Skeletal muscle tissue (tissue), 4 donors: ENCODE results near the gene ELMO1. TPM values are rescaled to one million over a fixed set of nuclear protein-coding genes. Genes with fewer than 3 reads are reported as not detected.

ENCODE experiments used
- H3K27ac ChIP-seq: one replicate; pipeline ENCODE4 v1.7.0; 2013; ENCODE audit warnings: mild to moderate bottlenecking, low read depth, low read length, inconsistent platforms
- H3K27me3 ChIP-seq, 3 donors: one replicate each; pipeline ENCODE4 v1.7.0; 2013; ENCODE audit warnings: low read length in 3 of 3; ENCODE audit not compliant: control insufficient read depth in 3 of 3, insufficient read depth in 3 of 3
- H3K36me3 ChIP-seq, 3 donors: one replicate each; pipeline ENCODE4 v1.7.0; 2013; ENCODE audit warnings: low read length in 3 of 3; ENCODE audit not compliant: control insufficient read depth in 3 of 3, insufficient read depth in 3 of 3
- H3K4me1 ChIP-seq, 3 donors: one replicate each; pipeline ENCODE4 v1.7.0; 2013; ENCODE audit warnings: low read length in 3 of 3, mild to moderate bottlenecking in 3 of 3; ENCODE audit not compliant: control insufficient read depth in 3 of 3, insufficient read depth in 3 of 3
- H3K4me3 ChIP-seq, 3 donors: one replicate each; pipeline ENCODE4 v1.7.0; 2013; ENCODE audit warnings: low read length in 3 of 3
- H3K9ac ChIP-seq, 3 donors: one replicate each; pipeline ENCODE4 v1.7.0; 2013; ENCODE audit warnings: low read length in 3 of 3, mild to moderate bottlenecking in 3 of 3, moderate library complexity in 2 of 3, low read depth in 1 of 3
- H3K9me3 ChIP-seq, 3 donors: one replicate each; pipeline ENCODE4 v1.7.0; 2013; ENCODE audit warnings: low read length in 3 of 3; ENCODE audit not compliant: control insufficient read depth in 3 of 3
- total RNA-seq: library from RNA; depleted of rRNA; stranded (reverse); fragments of >200 nt; gene quantifications from one replicate; pipeline ENCODE4 v1.2.3, GENCODE V29; 2014
- donor health status: Osteomylitis.

The ELMO1 gene
- total RNA-seq, 1 donor from 2014 or later: 52.7 TPM

- H3K9me3 ChIP-seq: no peaks in the 10 kb centered on the region
- no peak overlapping the region for H3K9ac ChIP-seq
- no peaks in the 10 kb centered on the region for H3K27me3 ChIP-seq
- no peaks in the 10 kb centered on the region for H3K36me3 ChIP-seq
- peak overlapping the region; percentile 30 for H3K27ac ChIP-seq
- H3K4me3 ChIP-seq: no peak overlapping the region
- peaks cover 0 to 2% (median 0%) of the 10 kb centered on the region in 3 donors for H3K4me1 ChIP-seq
Observed at GRCh38 chr7:37342688-37343471, 105.8 kb downstream of the ELMO1 start.

GRCh38 chr7:37342176-37342687, 106.4 kb downstream of the ELMO1 start:
- Histone ChIP-seq H3K9ac (no peak overlapping the region), H3K27ac (no peak overlapping the region), H3K27me3 (no peaks in the 10 kb centered on the region), H3K4me3 (no peak overlapping the region), H3K9me3 (no peaks in the 10 kb centered on the region), H3K4me1 (peaks cover 0 to 2% (median 0%) of the 10 kb centered on the region in 3 donors), H3K36me3 (no peaks in the 10 kb centered on the region)

- Histone ChIP-seq H3K9me3 (no peaks in the 10 kb centered on the region), H3K27ac (no peak overlapping the region), H3K4me3 (no peak overlapping the region), H3K27me3 (no peaks in the 10 kb centered on the region), H3K36me3 (no peaks in the 10 kb centered on the region), H3K9ac (no peak overlapping the region), H3K4me1 (peaks cover 0 to 2% (median 0%) of the 10 kb centered on the region in 3 donors)
Observed at GRCh38 chr7:37341033-37341630, 107.5 kb downstream of the ELMO1 start.

- Histone ChIP-seq H3K9ac (no peak overlapping the region), H3K36me3 (no peaks in the 10 kb centered on the region), H3K4me1 (no peaks in the 10 kb centered on the region), H3K9me3 (no peaks in the 10 kb centered on the region), H3K27me3 (no peaks in the 10 kb centered on the region), H3K4me3 (no peak overlapping the region), H3K27ac (no peak overlapping the region)
Observed at GRCh38 chr7:37338966-37339365, 109.7 kb downstream of the ELMO1 start.

- no peak overlapping the region for H3K4me3 ChIP-seq
- no peak overlapping the region for H3K9ac ChIP-seq
- no peaks in the 10 kb centered on the region for H3K36me3 ChIP-seq
- no peaks in the 10 kb centered on the region for H3K9me3 ChIP-seq
- peaks cover 0 to 2% (median 2%) of the 10 kb centered on the region in 3 donors for H3K4me1 ChIP-seq
- no peak overlapping the region for H3K27ac ChIP-seq
- no peaks in the 10 kb centered on the region for H3K27me3 ChIP-seq
Observed at GRCh38 chr7:37337522-37337921, 111.1 kb downstream of the ELMO1 start.

- Histone ChIP-seq H3K4me1 (peaks cover 0 to 2% (median 2%) of the 10 kb centered on the region in 3 donors), H3K36me3 (no peaks in the 10 kb centered on the region), H3K9ac (no peak overlapping the region), H3K4me3 (no peak overlapping the region), H3K9me3 (no peaks in the 10 kb centered on the region), H3K27me3 (no peaks in the 10 kb centered on the region), H3K27ac (no peak overlapping the region)
Observed at GRCh38 chr7:37336259-37336658, 112.4 kb downstream of the ELMO1 start.

GRCh38 chr7:37333075-37333474, 115.6 kb downstream of the ELMO1 start:
- H3K27me3 ChIP-seq: no peaks in the 10 kb centered on the region
- no peaks in the 10 kb centered on the region for H3K36me3 ChIP-seq
- H3K27ac ChIP-seq: no peak overlapping the region
- no peak overlapping the region for H3K4me3 ChIP-seq
- H3K4me1 ChIP-seq: peaks cover 0 to 2% (median 2%) of the 10 kb centered on the region in 3 donors
- peaks cover 0 to 2% (median 0%) of the 10 kb centered on the region in 3 donors for H3K9me3 ChIP-seq
- H3K9ac ChIP-seq: no peak overlapping the region

GRCh38 chr7:37332243-37333016, 116.2 kb downstream of the ELMO1 start:
- Histone ChIP-seq H3K27ac (no peak overlapping the region), H3K36me3 (no peaks in the 10 kb centered on the region), H3K27me3 (no peaks in the 10 kb centered on the region), H3K9ac (no peak overlapping the region), H3K9me3 (peaks cover 0 to 2% (median 0%) of the 10 kb centered on the region in 3 donors), H3K4me3 (no peak overlapping the region), H3K4me1 (peaks cover 0 to 2% (median 2%) of the 10 kb centered on the region in 3 donors)

GRCh38 chr7:37330775-37331174, 117.9 kb downstream of the ELMO1 start:
- Histone ChIP-seq H3K9ac (no peak overlapping the region), H3K4me1 (peaks cover 0 to 2% (median 2%) of the 10 kb centered on the region in 3 donors), H3K27ac (no peak overlapping the region), H3K36me3 (no peaks in the 10 kb centered on the region), H3K4me3 (no peak overlapping the region), H3K27me3 (no peaks in the 10 kb centered on the region), H3K9me3 (peaks cover 0 to 2% (median 0%) of the 10 kb centered on the region in 3 donors)
